ENCODE measurements around the gene PPP2R5B. TPM values are rescaled to one million over a fixed set of nuclear protein-coding genes. Genes with fewer than 3 reads are reported as not detected.

The PPP2R5B gene
- total RNA-seq, 2 experiments from 2014 or later = 16.8 to 18.3 TPM

- H3K9me3 ChIP-seq (ENCODE audit: control insufficient read depth in 1 of 2, insufficient read depth in 1 of 2, low read length in 2 of 2) = no peaks in the 10 kb centered on the region
- TF ChIP-seq CTCF (IDR thresholded peaks at IDR 0.05) = no peak
- H3K9me3 Mint-ChIP-seq = no peaks in the 10 kb centered on the region
- H3K4me3 ChIP-seq (ENCODE audit: low read length) = no peak overlapping the region
- intact Hi-C loops (cut with DNase I, micrococcal nuclease) = loop anchor here in 1 of 2 experiments (5.0 kb wide), 1 partner anchor 87 kb away; the partner anchor contains the start of gene MAP4K2
- ATAC-seq (ENCODE audit: poor library complexity) (no peak), DNase-seq (no peak)
- POLR2A ChIA-PET = interaction anchor here (1.0 to 17.7 kb wide), 2 partner anchors 30 to 32 kb away, joined by 3 to 767 read pairs; partner anchors contain the start of gene CDC42BPG
- CTCF ChIA-PET = interaction anchor here (1.1 to 4.9 kb wide), 4 partner anchors 11 to 39 kb away, joined by 4 to 136 read pairs (median 22); partner anchors contain the start of genes CDC42BPG and EHD1
- no peaks in the 10 kb centered on the region for H3K27me3 ChIP-seq (ENCODE audit: control insufficient read depth in 1 of 2, insufficient read depth in 2 of 2, low read length in 2 of 2)
- H3K4me1 ChIP-seq (ENCODE audit: insufficient read depth, low read length) = peaks cover 37% of the 10 kb centered on the region
- no peak overlapping the region for H3K27ac ChIP-seq (ENCODE audit: low read depth in 1 of 2, low read length in 2 of 2)
- H3K36me3 ChIP-seq (ENCODE audit: insufficient read depth, low read length) = no peaks in the 10 kb centered on the region
- peaks cover 26% of the 10 kb centered on the region for H3K4me1 Mint-ChIP-seq (ENCODE audit: low read depth)
- H3K27me3 Mint-ChIP-seq = no peaks in the 10 kb centered on the region
- H3K4me3 Mint-ChIP-seq = no peak overlapping the region
- no peak overlapping the region for H3K27ac Mint-ChIP-seq
- no peaks in the 10 kb centered on the region for H3K36me3 Mint-ChIP-seq (ENCODE audit: low read depth)
Measured at GRCh38 chr11:64888729-64889511, 35.6 kb upstream of the PPP2R5B start.

- DNase-seq (no peak), ATAC-seq (ENCODE audit: poor library complexity) (no peak)
- peaks cover 5% of the 10 kb centered on the region for H3K36me3 Mint-ChIP-seq (ENCODE audit: low read depth)
- intact Hi-C loops (cut with DNase I, micrococcal nuclease) = loop anchor here (5.0 to 10.0 kb wide), 2 partner anchors 103 to 106 kb away; no protein-coding TSS in a partner anchor
- ChIA-PET CTCF (interaction anchor here (1.4 kb wide), 1 partner anchor 17 kb away, joined by 4 read pairs; no protein-coding TSS in a partner anchor), POLR2A (interaction anchor here (1.0 kb wide), 1 partner anchor 46 kb away, joined by 3 read pairs; the partner anchor contains the start of gene CDC42BPG)
- TF ChIP-seq CTCF (IDR thresholded peaks at IDR 0.05) = no peak
- no peaks in the 10 kb centered on the region for H3K27me3 Mint-ChIP-seq
- Histone ChIP-seq H3K27me3 (ENCODE audit: control insufficient read depth in 1 of 2, insufficient read depth in 2 of 2, low read length in 2 of 2) (no peaks in the 10 kb centered on the region), H3K4me3 (ENCODE audit: low read length) (no peak overlapping the region), H3K36me3 (ENCODE audit: insufficient read depth, low read length) (peaks cover 6% of the 10 kb centered on the region), H3K9me3 (ENCODE audit: control insufficient read depth in 1 of 2, insufficient read depth in 1 of 2, low read length in 2 of 2) (no peaks in the 10 kb centered on the region), H3K4me1 (ENCODE audit: insufficient read depth, low read length) (peaks cover 34% of the 10 kb centered on the region), H3K27ac (ENCODE audit: low read depth in 1 of 2, low read length in 2 of 2) (no peak overlapping the region)
- peaks cover 17% of the 10 kb centered on the region for H3K4me1 Mint-ChIP-seq (ENCODE audit: low read depth)
- no peaks in the 10 kb centered on the region for H3K9me3 Mint-ChIP-seq
- H3K27ac Mint-ChIP-seq = no peak overlapping the region
- H3K4me3 Mint-ChIP-seq = no peak overlapping the region
Measured at GRCh38 chr11:64890522-64890939, 34.0 kb upstream of the PPP2R5B start.

GRCh38 chr11:64891215-64891848, 33.2 kb upstream of the PPP2R5B start:
- Histone ChIP-seq H3K27me3 (ENCODE audit: control insufficient read depth in 1 of 2, insufficient read depth in 2 of 2, low read length in 2 of 2) (no peaks in the 10 kb centered on the region), H3K4me1 (ENCODE audit: insufficient read depth, low read length) (peaks cover 29% of the 10 kb centered on the region), H3K9me3 (ENCODE audit: control insufficient read depth in 1 of 2, insufficient read depth in 1 of 2, low read length in 2 of 2) (no peaks in the 10 kb centered on the region), H3K27ac (ENCODE audit: low read depth in 1 of 2, low read length in 2 of 2) (no peak overlapping the region), H3K36me3 (ENCODE audit: insufficient read depth, low read length) (peaks cover 13% of the 10 kb centered on the region), H3K4me3 (ENCODE audit: low read length) (no peak overlapping the region)
- DNase-seq (no peak), ATAC-seq (ENCODE audit: poor library complexity) (no peak)
- ChIA-PET CTCF (interaction anchor here (1.4 kb wide), 1 partner anchor 18 kb away, joined by 4 read pairs; no protein-coding TSS in a partner anchor), POLR2A (no interaction called here)
- Mint-ChIP-seq H3K36me3 (ENCODE audit: low read depth) (peaks cover 12% of the 10 kb centered on the region), H3K9me3 (no peaks in the 10 kb centered on the region), H3K4me1 (ENCODE audit: low read depth) (peaks cover 11% of the 10 kb centered on the region), H3K4me3 (no peak overlapping the region), H3K27ac (no peak overlapping the region), H3K27me3 (no peaks in the 10 kb centered on the region)
- intact Hi-C loops (cut with DNase I, micrococcal nuclease) = loop anchor here (5.0 to 10.0 kb wide), 2 partner anchors 104 to 107 kb away; no protein-coding TSS in a partner anchor
- TF ChIP-seq CTCF (IDR thresholded peaks at IDR 0.05) = no peak
